BJ (cell line): Measurements from ENCODE around the gene SORBS2. TPM values are rescaled to one million over a fixed set of nuclear protein-coding genes. Genes with fewer than 3 reads are reported as not detected.

Experiments used
- CTCF ChIA-PET: fragments of 350-600 bp; formaldehyde crosslinking; extraction: SDS; loops from one replicate; lab custom pipeline; 2021; ENCODE audit warnings: antibody characterized with exemption, inconsistent platforms; lab: Yijun Ruan, JAX
- POLR2A ChIA-PET: fragments of 300-600 bp; sonication (Branson Sonifier 250); formaldehyde crosslinking; extraction: SDS; loops from one replicate; lab custom pipeline; 2021; ENCODE audit warnings: antibody characterized with exemption; lab: Charles Lee
- DNase-seq: peaks from one replicate; pipeline ENCODE4 v3.0.0-alpha.2; 2011; ENCODE audit warnings: low read depth
- H3K27me3 ChIP-seq: 2 replicates; pipeline ENCODE4 v1.6.0; 2011; ENCODE audit warnings: low read length; ENCODE audit not compliant: control insufficient read depth, insufficient read depth
- H3K36me3 ChIP-seq: 2 replicates; pipeline ENCODE4 v1.5.1; 2011; ENCODE audit warnings: low read length; ENCODE audit not compliant: control insufficient read depth, insufficient read depth
- H3K4me3 ChIP-seq: 2 replicates; pipeline ENCODE4 v1.5.1; 2011; ENCODE audit warnings: low read depth, mild to moderate bottlenecking, control low read depth, low read length
- CTCF ChIP-seq: IDR thresholded peaks from 2 replicates; pipeline ENCODE4 v1.5.1; 2011; ENCODE audit warnings: low read depth, mild to moderate bottlenecking, control low read depth, inconsistent platforms, low read length, moderate library complexity; ENCODE audit not compliant: insufficient read depth
- polyA plus RNA-seq: library from polyadenylated mRNA; depleted of rRNA; stranded (reverse); fragments of >200 nt; gene quantifications from 2 replicates; pipeline ENCODE4 v1.2.3, GENCODE V29; 2011

SORBS2 gene
- polyA plus RNA-seq, 1 experiment, result 9.1 TPM

DNA sequence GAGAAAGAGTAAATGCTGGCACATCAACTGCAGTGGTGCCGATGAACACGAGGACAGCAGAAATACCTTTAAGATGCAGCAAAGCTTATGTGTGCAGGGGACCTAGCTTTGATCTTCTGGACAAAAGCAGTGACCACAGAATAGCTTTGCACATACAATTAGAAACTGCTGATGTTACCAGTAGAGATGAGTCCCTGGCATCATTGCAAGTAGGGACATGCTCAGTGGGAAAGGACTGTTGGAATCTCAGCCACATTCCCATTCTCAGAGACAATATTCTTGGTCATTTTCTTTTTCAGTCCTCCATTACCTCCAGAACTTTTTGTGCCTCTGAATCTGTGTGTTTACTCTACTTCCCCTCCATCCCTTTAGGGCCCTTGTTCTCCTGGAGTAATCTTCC is 259.7 kb downstream of the SORBS2 start:
- TF ChIP-seq CTCF, result no peak
- Histone ChIP-seq H3K27me3 (no peaks in the 10 kb centered on the region; the same call in 1 of the 2 replicates), H3K36me3 (no peaks in the 10 kb centered on the region), H3K4me3 (no peak overlapping the region)
- CTCF ChIA-PET, result interaction anchor here (1.1 to 1.3 kb wide), 2 partner anchors 21 to 46 kb away, joined by 3 to 5 read pairs; no protein-coding TSS in a partner anchor
- no peak for DNase-seq
- POLR2A ChIA-PET, result no interaction called here

GRCh38 chr4:185550933-185551332 is 261.1 kb downstream of the SORBS2 start:
- DNase-seq, result no peak
- H3K27me3 ChIP-seq, result no peaks in the 10 kb centered on the region; the same call in 1 of the 2 replicates
- ChIA-PET POLR2A (no interaction called here), CTCF (interaction anchor here (1.0 kb wide), 1 partner anchor 13 kb away, joined by 3 read pairs; no protein-coding TSS in a partner anchor)
- TF ChIP-seq CTCF, result no peak
- no peak overlapping the region for H3K4me3 ChIP-seq
- no peaks in the 10 kb centered on the region for H3K36me3 ChIP-seq

- no peak for TF ChIP-seq CTCF
- POLR2A ChIA-PET, result no interaction called here
- CTCF ChIA-PET, result no interaction called here
- Histone ChIP-seq H3K4me3 (no peak overlapping the region), H3K27me3 (no peaks in the 10 kb centered on the region; the same call in 1 of the 2 replicates), H3K36me3 (no peaks in the 10 kb centered on the region)
- no peak for DNase-seq
Measured at GRCh38 chr4:185549095-185549639, 262.8 kb downstream of the SORBS2 start.

- H3K4me3 ChIP-seq, result no peak overlapping the region
- H3K36me3 ChIP-seq, result no peaks in the 10 kb centered on the region
- CTCF ChIA-PET, result no interaction called here
- TF ChIP-seq CTCF, result no peak
- POLR2A ChIA-PET, result no interaction called here
- H3K27me3 ChIP-seq, result no peaks in the 10 kb centered on the region; the same call in 1 of the 2 replicates
- no peak for DNase-seq
Measured at GRCh38 chr4:185548587-185548986, 263.4 kb downstream of the SORBS2 start.

GRCh38 chr4:185546335-185546734 is 265.7 kb downstream of the SORBS2 start:
- CTCF ChIA-PET, result no interaction called here
- H3K4me3 ChIP-seq, result no peak overlapping the region
- no peak for DNase-seq
- H3K36me3 ChIP-seq, result no peaks in the 10 kb centered on the region
- H3K27me3 ChIP-seq, result peaks cover 1% of the 10 kb centered on the region; the same call in 1 of the 2 replicates
- no peak for TF ChIP-seq CTCF
- POLR2A ChIA-PET, result no interaction called here
